HTERT RPE-1 (cell line): Measurements from ENCODE around the gene RHOBTB3.

Source experiments
- in situ Hi-C: fragments of 300-500 bp; cut with MboI; formaldehyde crosslinking; loops from 4 replicates; pipeline ENCODE4 v1.14.3; 2020; ENCODE audit warnings: low sequenced_read_pairs

Gene RHOBTB3

GRCh38 chr5:95731571-95732554, 727 bp downstream of the RHOBTB3 start:
- in situ Hi-C loops = no loop called here

DNA sequence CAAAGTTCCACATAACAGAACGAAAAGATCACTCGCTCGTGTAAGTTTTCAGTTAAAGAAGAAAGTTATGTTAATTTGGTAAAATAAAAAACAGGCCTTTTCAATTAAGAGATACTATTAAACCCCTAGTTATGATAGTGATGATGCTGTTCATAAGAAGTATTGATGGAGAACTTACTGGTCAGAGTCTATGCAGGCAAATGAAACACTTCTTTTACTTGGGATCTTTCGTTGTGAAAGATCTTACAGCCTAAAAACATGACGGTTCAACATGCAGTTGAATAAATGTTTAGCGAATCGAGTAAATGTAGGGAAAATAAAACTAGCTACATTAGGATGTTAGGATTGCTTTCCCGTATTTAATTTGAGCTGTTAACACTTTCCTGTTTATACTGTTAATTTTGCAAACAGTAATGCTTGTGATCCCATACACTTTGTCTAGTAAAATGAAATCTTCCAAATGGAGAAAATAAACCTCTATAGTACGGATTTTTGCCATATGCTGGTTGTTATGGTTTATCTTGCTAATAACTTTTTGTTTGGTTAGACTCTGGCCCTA, 2.0 kb downstream of the RHOBTB3 start:
- in situ Hi-C loops = no loop called here

GRCh38 chr5:95734187-95734586, 3.1 kb downstream of the RHOBTB3 start:
- in situ Hi-C loops = no loop called here

- in situ Hi-C loops = no loop called here
Measured at GRCh38 chr5:95734906-95735305, 3.8 kb downstream of the RHOBTB3 start.

DNA sequence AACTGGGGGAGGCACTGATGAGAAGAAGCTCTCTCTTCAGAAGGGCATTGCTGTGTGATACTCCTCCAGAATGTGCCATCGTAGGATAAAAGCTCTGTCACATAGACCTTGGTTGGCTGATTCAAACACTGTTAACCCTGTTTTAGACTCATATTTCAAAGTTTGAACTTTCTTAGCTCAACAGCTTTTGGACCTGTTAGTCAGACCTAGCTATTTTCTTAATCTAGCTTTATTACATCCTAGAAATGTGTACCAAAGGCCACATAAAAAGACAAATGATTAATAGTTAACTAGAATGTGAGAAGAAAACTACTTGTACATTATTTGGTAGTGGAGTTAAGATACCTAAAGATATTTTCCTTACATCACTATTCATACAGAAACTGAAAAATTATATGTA, 4.3 kb downstream of the RHOBTB3 start:
- in situ Hi-C loops = no loop called here

DNA sequence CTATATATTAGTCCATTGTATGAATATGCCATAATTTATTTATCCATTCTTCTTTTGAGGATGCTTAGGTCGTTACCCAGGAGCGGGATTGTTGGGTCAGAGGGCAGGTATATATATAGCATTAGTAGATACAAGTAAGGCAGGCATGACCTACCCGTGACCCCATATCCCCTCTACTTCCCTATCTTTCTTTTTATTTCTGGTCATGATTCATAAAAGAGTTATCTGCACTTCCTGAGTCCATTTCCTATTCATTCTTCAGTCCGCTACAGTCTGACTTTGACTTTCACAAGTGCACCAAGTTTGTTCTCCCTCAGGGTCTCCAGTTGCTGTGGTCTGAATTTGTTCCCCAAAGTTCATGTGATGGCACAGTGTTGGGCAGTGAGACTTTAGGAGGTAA, 6.9 kb downstream of the RHOBTB3 start:
- in situ Hi-C loops = no loop called here

GRCh38 chr5:95738834-95739233, 7.7 kb downstream of the RHOBTB3 start:
- in situ Hi-C loops = no loop called here

- in situ Hi-C loops = no loop called here
Measured at GRCh38 chr5:95739857-95740256, 8.7 kb downstream of the RHOBTB3 start.

DNA sequence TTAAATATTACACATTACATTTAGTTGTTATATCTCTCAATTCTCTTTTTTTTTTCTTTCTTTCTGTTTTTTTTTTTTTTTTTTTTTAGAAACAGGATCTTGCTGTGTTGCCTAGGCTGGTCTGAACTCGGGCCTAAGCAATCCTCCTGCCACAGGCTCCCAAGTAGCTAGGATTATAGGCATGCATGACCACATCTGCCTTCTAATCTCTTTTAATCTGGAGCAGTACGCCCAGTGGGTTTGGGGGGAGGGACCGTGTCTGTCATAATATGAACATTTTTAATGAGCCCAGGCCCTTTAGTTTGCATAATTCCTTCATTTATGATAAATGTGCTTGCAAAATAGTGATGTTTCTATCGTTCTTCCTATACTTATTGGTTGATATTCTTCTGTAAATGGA, 10.3 kb downstream of the RHOBTB3 start:
- in situ Hi-C loops = no loop called here

GRCh38 chr5:95743232-95743631, 12.1 kb downstream of the RHOBTB3 start:
- in situ Hi-C loops = no loop called here

DNA sequence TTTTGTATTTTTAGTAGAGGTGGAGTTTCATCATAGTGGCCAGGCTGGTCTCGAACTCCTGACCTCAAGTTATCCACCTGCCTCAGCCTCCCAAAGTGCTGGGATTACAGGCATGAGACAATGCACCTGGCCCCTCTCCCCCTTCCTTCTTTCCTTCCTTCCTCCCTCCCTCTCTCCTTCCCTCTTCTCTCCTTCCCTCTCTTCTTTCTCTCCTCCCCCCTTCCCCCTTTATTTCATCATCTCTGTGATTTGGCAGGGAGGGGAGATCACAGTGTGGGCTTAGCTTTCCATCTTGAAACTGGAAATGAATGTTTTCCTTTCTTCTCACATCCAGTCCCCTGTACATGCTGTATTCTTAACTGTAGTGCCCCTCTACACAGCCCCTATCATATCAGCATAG, 12.7 kb downstream of the RHOBTB3 start:
- in situ Hi-C loops = no loop called here

GRCh38 chr5:95746194-95746593, 15.1 kb downstream of the RHOBTB3 start:
- in situ Hi-C loops = no loop called here

DNA sequence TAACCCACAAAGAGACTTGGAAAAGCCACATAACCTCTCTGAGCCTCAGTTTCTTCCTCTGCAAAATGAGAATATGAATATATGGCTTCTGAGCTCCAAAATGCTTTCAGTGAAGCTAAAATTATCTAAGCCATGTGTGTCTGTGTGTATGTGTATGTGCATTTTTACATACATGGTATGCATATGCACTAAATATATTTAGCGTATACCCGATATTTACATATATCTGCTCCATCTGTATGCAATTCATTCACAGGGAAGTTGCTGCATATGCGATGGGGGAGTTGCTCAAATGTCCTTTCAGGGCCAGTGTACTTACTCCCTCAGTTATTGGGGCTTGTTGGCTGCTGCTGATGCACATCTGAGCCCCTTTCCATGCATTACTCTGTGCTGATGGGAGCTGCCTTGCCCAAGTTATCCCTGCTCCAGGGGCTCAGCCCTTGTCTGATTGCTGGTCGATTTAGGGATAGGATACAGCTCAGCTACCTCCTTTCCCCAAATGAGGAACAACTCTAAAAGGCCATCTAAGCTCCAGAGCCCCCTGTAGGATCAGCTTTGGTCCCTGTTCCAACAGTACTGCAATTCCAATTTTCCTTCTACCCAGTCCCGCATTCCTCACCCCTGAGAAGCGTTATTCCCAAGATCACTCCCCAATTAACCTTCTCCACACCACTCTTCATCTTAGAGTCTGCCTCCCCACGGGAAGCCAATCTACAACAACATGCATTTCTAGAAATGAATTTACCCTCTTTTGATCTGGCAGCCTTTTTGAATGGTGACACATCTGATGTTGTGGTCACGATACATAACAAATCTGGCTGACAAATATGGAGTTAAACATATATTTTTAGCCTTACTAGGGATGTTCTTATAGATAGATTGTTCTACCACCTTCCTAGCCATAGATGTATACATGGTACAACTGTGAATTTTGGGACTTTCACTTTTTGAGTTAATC, 15.9 kb downstream of the RHOBTB3 start:
- in situ Hi-C loops = no loop called here

GRCh38 chr5:95748133-95748532, 17.0 kb downstream of the RHOBTB3 start:
- in situ Hi-C loops = no loop called here

- in situ Hi-C loops = no loop called here
Measured at GRCh38 chr5:95754545-95754944, 23.4 kb downstream of the RHOBTB3 start.

DNA sequence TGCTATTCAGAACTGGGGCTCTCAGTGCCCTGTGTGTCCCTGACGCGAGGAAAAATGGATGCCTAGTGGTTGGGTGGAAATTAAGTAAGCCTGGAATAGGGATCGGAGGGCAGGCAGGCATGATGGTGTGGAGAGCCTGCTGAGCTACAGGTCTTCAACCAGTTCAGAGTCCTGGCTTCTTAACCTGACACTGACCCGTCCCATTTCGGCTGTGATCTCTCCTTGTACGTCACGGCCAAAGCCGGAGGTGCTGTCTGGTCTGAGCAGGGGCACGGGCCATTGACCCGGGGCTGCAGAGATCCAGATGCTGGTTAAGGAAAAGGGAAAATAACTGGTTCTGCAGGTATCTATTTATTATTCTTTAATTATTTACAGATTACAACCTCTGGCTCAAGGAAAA, 27.9 kb downstream of the RHOBTB3 start:
- in situ Hi-C loops = no loop called here

DNA sequence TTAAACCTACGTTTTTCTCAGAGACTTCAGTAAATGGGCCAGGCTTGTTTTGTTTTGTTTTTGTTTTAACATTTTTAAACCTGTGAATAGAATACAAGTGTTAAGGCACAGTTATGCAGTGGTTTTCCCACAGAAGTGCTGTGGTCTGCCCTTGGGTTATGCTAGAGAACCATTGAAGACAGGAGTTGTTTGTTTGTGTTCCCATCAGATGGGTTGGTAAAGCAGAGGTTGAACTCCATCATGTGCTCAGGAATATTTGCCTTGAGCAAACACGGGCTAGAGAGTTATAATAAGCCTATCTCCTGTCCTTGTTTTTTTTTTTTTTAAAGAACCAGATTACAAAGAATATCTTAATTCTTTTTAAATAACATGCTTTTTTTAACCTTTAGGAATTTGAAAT, 28.5 kb downstream of the RHOBTB3 start:
- in situ Hi-C loops = no loop called here

DNA sequence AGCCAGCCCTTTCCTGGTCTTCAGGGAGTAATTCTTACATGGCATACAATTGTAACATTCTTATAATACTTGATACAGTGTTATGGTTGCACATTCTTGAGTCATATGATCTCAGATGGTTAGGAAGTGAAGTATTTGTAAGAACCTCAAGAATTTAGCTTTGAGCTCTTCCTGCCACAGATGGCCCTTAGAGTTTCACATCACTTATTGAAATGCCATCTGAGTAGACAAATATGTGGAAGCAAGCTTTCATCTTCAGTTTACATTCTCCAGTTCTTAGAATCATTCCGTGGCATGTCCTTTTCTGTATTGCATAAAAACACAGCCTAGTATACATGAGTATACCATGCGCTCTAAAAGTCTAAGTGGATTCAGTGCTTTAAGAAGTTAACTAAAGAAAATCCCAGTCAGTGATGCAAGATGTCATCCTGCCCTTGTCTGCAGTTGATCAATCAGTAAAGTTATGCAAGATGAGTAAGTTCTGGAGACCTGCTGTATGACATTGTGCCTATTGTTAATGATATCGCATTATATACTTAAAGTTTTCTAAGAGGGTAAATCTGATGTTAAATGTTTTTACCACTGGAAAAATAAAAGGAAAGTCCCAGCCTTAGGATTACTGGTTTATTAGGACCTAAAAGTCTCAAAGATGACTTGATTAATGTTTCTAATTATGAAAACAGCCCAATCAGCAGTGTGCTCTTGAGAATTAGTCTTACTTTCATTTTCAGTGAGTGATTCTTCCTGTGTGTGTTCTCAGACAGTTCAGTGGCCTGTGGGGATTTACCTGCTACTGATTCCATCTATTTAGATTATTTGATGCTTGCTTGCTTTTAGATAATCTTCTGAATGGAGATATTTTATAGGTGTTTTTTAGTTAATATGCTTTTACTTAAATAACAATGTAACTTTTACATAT, 29.4 kb downstream of the RHOBTB3 start:
- in situ Hi-C loops = no loop called here

DNA sequence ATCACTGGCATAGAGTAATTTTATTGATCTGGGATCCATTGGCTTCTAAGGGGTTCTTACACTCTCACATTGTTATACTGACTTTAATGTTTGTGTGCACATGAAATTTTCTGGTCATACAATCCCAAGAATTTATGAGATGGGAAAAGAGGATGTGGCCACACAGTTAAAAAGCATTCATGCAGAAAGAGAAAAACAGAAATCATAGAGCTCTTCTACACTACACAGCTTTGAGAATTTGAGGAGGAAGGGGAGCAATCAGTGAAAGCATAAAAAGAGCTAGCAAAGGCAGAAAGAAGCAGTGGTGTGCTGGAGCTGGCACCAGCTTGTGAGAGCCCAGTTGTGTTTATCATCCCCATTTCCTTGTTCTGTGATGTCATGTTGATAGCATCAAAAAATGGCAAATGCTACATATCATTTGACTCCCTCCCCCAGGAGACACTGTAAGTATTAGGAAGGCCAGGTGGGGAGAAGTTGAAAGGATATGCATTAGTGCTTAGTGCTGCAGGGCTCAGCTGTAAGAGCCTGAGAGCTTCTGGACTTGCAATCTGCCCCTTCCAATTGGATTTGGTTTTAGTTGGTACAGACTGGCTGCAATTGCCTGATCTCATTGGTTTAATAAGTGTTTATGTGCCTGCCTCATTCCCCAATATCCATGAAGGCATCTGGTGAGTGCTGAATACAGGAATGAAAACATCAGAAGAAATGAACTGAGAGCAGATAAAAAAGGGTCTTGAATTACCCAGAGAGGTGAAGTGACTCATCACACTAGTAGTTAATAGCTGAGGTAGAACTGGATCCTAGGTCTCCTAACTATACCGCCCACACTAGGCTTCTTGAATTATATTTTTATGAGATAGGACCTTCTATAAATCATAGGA, 30.9 kb downstream of the RHOBTB3 start:
- in situ Hi-C loops = no loop called here
